GM21367 (cell line): ENCODE results near the gene PHOSPHO2.
A peak's percentile ranks its signal among the peaks of the same experiment; 100 is the strongest.

Experiments used
- ATAC-seq: cut with Tn5 transposase; IDR thresholded peaks from one replicate; pipeline ENCODE4 v1.9.1; 2021; ENCODE audit not compliant: unreplicated experiment

Gene PHOSPHO2

GRCh38 chr2:169715379-169716237, 21.3 kb downstream of the PHOSPHO2 start:
- no peak for ATAC-seq

DNA sequence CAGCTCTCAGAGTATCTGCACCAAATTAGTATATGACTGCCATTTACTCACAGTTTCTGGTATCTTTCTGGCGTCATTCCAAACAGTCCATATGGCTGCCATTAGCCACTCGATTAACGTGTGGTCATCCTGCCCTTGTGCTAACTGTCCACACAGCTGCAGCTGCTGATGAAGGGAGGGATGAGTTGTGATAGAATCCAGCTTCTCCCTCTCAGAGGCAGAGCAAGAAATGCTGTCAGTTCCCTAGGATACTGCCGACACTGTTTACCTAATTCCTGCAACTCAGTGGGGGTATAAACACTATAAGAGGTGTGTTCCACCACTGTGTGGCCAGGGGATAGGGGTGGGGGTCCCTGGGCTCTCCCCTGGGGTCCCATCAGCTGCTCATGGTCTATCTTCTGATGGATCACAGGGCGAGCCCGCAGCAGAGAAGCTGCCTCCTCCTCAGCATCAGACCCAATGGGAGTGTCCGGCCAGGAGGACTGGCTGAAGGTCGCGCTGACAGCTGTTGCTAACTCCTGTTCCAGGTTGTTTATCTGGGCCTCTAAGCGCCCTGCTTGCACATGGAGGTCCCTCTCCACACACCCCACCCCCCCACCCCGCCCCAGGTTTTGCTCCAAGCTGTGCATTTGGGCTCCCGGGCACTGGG, 22.1 kb downstream of the PHOSPHO2 start:
- ATAC-seq: no peak

DNA sequence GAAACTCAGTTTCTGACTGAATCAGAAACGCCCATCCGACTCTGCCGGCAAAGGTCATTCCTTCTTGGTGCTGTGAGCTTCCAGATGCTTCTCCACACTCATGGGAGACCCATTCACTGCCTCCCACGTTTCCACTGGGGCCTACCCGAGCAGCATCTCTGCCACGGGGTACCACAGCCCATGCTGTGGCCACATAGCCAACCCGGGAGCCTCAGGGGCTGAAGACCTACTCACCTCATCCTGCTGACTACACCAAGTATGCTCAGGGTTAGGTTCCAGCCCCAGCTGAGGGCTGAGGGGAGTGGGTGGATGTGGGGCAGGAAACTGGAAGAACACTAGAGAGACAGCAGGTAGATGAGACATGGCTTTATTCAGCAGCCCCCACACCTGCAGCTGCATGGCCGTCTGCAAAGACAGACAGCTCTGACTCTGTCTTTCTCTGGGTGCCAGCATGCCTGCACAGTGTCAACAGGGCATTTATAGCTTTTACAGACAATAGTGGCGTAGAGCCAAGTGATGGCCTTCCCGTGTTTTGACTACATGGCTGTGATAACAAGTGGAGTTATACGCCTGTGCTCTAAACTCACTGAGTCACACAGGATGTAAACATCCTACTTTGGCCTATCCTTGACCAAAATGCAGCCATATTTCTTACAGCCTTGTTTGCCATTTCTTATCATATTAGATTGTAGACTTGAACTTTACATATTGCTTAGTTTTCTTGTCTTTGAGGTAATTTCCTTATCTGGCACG, 22.8 kb downstream of the PHOSPHO2 start:
- no peak for ATAC-seq

DNA sequence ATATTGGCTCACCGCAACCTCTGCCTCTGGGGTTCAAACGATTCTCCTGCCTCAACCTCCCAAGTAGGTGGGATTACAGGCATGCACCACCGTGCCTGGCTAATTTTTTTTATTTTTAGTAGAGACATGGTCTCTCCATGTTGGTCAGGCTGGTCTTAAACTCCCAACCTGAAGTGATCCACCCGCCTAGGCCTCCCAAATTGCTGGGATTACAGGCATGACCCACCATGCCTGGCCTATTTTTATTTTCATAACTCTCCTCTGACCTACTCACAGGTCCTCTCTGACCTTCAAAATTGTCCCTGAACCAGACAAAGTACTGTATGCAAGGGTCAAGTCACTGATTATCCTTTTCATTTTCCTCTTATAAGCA, 23.4 kb downstream of the PHOSPHO2 start:
- no peak for ATAC-seq

GRCh38 chr2:169718930-169719504, 24.7 kb downstream of the PHOSPHO2 start:
- no peak for ATAC-seq

DNA sequence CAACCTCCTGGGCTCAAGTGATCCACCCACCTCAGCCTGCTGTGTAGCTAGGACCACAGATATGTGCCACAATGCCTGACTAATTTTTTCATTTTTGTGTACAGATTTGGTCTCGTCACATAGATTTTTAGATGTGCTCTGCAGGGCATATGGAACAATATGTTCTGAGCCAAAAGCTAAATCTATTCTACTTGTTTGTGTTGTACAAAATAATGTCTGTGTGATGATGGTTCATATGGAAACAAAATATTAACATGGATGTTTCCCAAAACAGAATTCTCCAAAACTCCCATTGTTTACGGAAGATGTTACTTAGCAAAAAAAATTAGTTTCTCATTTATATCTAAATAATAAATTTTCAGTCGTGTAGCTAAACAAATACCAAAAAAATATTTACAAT, 26.7 kb downstream of the PHOSPHO2 start:
- ATAC-seq: no peak

GRCh38 chr2:169727065-169727464, 32.8 kb downstream of the PHOSPHO2 start:
- ATAC-seq: no peak

DNA sequence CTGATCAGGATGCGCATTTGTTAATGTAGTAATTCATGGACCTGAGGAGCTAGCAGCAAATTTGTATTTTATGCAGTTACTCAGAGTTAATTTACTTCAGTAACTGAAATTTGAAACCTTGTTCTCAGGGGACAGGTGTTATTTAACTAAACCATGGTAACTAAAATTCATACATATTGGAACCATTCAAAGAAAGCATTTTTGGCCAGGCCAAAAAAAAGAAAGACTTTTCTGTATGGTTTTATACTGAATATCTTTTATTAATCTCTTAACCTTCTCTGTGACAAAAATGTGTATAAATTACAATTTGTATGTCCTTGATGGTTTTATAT, 35.0 kb downstream of the PHOSPHO2 start:
- no peak for ATAC-seq

- no peak for ATAC-seq
Measured at GRCh38 chr2:169732075-169732474, 37.8 kb downstream of the PHOSPHO2 start.

DNA sequence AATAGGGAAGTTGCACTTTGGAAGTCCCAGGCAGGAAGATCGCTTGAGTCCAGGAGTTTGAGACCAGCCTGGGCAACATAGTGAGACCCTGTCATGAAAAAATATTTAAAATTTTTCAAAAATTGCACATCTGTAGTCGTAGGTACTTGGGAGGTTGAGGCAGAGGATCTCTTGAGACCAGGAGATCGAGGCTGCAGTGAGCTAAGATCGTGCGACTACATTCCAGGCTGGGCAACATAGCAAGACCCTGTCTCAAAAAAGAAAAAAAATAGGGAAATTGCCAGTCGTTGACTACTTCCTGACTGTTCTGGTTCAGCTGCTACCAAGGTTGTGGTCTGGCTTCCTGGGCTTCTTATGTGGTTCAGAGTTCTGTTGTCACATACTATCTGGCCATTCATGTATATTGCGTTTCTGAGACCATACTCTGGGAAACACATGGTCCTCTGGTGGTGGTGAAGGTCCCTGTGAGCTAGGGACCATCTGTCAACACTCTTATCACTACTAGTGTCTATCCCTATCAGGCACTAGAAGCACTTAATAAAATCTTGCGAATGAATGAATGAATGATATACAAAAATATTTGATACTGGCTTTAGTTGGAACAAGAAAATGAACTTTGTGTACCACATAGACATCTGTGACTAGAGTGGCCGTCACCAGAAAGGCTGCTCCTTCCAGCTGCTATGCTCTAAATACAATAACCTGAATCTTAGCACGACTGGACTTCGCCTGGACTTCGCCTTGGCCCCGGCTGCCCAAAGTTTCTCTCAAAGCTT, 38.5 kb downstream of the PHOSPHO2 start:
- ATAC-seq: no peak

- ATAC-seq: peak; percentile 37
Measured at GRCh38 chr2:169734169-169734847, 40.0 kb downstream of the PHOSPHO2 start.

- no peak for ATAC-seq
Measured at GRCh38 chr2:169735623-169736022, 41.4 kb downstream of the PHOSPHO2 start.

DNA sequence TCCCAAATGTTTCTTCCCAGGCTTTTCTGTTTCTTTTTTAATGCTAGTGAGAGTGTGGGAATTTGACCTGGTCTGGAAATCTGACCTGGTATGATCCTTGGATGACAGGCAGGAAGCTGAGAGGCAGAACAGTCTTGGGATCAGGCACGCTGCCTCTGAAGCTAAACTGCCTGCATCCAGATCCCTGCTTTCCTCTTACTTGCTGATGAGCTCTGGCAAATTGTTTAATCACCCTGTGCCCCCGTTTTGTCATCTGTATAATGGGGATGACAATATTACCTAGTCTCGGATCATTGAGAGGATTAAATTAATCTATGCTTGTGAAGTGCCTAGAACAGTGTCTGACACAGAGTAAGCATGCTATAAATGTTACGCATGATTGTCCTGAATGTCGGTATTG, 42.6 kb downstream of the PHOSPHO2 start:
- ATAC-seq: no peak

GRCh38 chr2:169738566-169739229, 44.4 kb downstream of the PHOSPHO2 start:
- no peak for ATAC-seq

DNA sequence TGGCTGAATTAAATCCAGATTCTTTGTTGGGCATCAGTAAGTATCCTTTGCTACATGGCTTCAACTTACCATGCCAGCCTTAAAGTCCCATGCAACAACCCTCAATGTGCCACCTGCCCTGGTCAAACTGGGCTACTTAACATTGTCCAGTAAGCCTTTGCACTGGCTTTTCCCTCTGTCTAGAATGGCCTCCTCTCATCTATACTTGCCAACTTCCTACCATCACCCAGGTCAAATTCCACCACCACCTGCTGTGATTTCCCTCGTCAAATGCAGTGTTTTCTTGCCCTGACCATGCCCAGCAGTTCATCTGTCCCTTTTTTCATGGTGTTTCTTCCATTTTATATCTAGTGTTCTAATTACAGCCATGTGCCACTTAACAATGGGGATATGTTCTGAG, 45.1 kb downstream of the PHOSPHO2 start:
- ATAC-seq: no peak

GRCh38 chr2:169743549-169743948, 49.3 kb downstream of the PHOSPHO2 start:
- ATAC-seq: no peak

- no peak for ATAC-seq
Measured at GRCh38 chr2:169746240-169746639, 52.0 kb downstream of the PHOSPHO2 start.

DNA sequence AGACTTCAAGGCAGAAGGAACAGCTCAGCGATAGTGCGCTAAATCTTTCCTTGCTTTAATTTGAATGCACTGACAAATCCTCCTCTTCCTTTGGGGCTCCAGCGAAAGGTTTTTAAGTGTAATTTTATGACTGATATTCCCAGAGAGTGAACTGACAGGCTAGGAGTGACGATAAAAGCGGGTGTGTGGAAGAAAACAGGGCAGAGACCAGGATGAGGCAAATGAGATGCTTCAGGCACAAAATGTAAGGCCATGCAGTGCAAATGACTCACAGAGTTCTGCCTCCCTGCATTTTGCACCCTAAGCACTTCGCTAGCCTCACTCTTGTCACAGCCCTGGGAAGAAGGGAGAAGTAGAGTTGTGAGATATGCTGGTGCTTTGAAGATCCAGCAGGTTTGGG, 54.0 kb downstream of the PHOSPHO2 start:
- ATAC-seq: no peak
